ENCODE data around the gene VWA2.

VWA2 gene

GRCh38 chr10:114232561-114233176 lies 6.4 kb upstream of the VWA2 start:
- no peak for TF ChIP-seq ZFX (IDR thresholded peaks at IDR 0.05; ENCODE audit: borderline replicate concordance)
- no peak for TF ChIP-seq CTCF (IDR thresholded peaks at IDR 0.05)
- no peak overlapping the region for H3K27ac ChIP-seq

GRCh38 chr10:114233482-114233881 lies 5.6 kb upstream of the VWA2 start:
- TF ChIP-seq CTCF (IDR thresholded peaks at IDR 0.05) (no peak), ZFX (IDR thresholded peaks at IDR 0.05; ENCODE audit: borderline replicate concordance) (no peak)
- no peak overlapping the region for H3K27ac ChIP-seq

GRCh38 chr10:114234132-114234531 lies 4.9 kb upstream of the VWA2 start:
- H3K27ac ChIP-seq, result no peak overlapping the region
- no peak for TF ChIP-seq ZFX (IDR thresholded peaks at IDR 0.05; ENCODE audit: borderline replicate concordance)
- TF ChIP-seq CTCF (IDR thresholded peaks at IDR 0.05), result no peak

GRCh38 chr10:114239994-114240345 lies 916 bp downstream of the VWA2 start:
- TF ChIP-seq CTCF (IDR thresholded peaks at IDR 0.05), result no peak
- TF ChIP-seq ZFX (IDR thresholded peaks at IDR 0.05; ENCODE audit: borderline replicate concordance), result no peak

GRCh38 chr10:114242235-114242634 lies 3.2 kb downstream of the VWA2 start:
- H3K27ac ChIP-seq, result no peak overlapping the region
- TF ChIP-seq ZFX (IDR thresholded peaks at IDR 0.05; ENCODE audit: borderline replicate concordance) (no peak), CTCF (IDR thresholded peaks at IDR 0.05) (no peak)

More at GRCh38 chr10:114239994-114240345, 916 bp downstream of the VWA2 start:
- no peak overlapping the region for H3K27ac ChIP-seq

GRCh38 chr10:114243661-114244060 lies 4.6 kb downstream of the VWA2 start:
- H3K27ac ChIP-seq, result no peak overlapping the region
- TF ChIP-seq CTCF (IDR thresholded peaks at IDR 0.05) (no peak), ZFX (IDR thresholded peaks at IDR 0.05; ENCODE audit: borderline replicate concordance) (no peak)

- no peak for TF ChIP-seq CTCF (IDR thresholded peaks at IDR 0.05)
- no peak for TF ChIP-seq ZFX (IDR thresholded peaks at IDR 0.05; ENCODE audit: borderline replicate concordance)
- H3K27ac ChIP-seq, result no peak overlapping the region
Observed at GRCh38 chr10:114244126-114244525, 5.1 kb downstream of the VWA2 start.
